Sigmoid colon (tissue), 4 donors: ENCODE measurements around the gene L2HGDH.

Source experiments
- CTCF ChIP-seq, 4 experiments: fragments of 450-650 bp in 3 of 4; fragments of 200-600 bp in 1 of 4; IDR thresholded peaks; one replicate each; pipeline ENCODE4 v1.5.1; 2016 to 2019; ENCODE audit warnings: antibody characterized with exemption in 4 of 4, mild to moderate bottlenecking in 3 of 4, moderate library complexity in 2 of 4
- EP300 ChIP-seq, 4 donors: sonication (generic); formaldehyde crosslinking; IDR thresholded peaks; one replicate each; pipeline ENCODE4 v1.6.1; 2017; ENCODE audit warnings: antibody characterized with exemption in 4 of 4
- POLR2A ChIP-seq, 2 donors: fragments of 450-650 bp; IDR thresholded peaks; one replicate each; pipeline ENCODE4 v1.6.1; 2016; ENCODE audit warnings: antibody characterized with exemption in 2 of 2, mild to moderate bottlenecking in 2 of 2, moderate library complexity in 2 of 2

- TF ChIP-seq CTCF (IDR thresholded peaks at IDR 0.05) (no peak), EP300 (IDR thresholded peaks at IDR 0.05) (no peak), POLR2A (IDR thresholded peaks at IDR 0.05) (no peak)
Measured at GRCh38 chr14:50191499-50191898, 120.5 kb downstream of the L2HGDH start.
